ENCODE data around the gene RAB1B.

- TF ChIP-seq CTCF (conservative IDR thresholded peaks at IDR 0.05 in 1 of 2, IDR thresholded peaks at IDR 0.05 in 1 of 2; ENCODE audit: extremely low read depth in 1 of 2, insufficient read depth in 1 of 2, low read depth in 1 of 2, low read length in 2 of 2) (no peak), EZH2 (IDR thresholded peaks at IDR 0.05; ENCODE audit: borderline replicate concordance, low read length) (no peak)
These were observed 44.1 kb upstream of the RAB1B start for GRCh38 chr11:66224226-66224855.
